GM18508 (cell line): ENCODE measurements around the gene PDE4B.
"Not testable (repeated sequence)": the region's sequence is repeated elsewhere in the genome, so short reads cannot be mapped to it uniquely, and the experiment has no call there.

Source experiments
- ATAC-seq: cut with Tn5 transposase; IDR thresholded peaks from one replicate; pipeline ENCODE4 v1.9.1; 2021; ENCODE audit warnings: moderate number of reproducible peaks; ENCODE audit not compliant: insufficient read depth, unreplicated experiment

PDE4B gene

GRCh38 chr1:65985393-65986066, 192.8 kb downstream of the PDE4B start:
- ATAC-seq: no peak

- no peak for ATAC-seq
Observed at GRCh38 chr1:65986146-65986545, 193.5 kb downstream of the PDE4B start.

GRCh38 chr1:65990161-65990560, 197.5 kb downstream of the PDE4B start:
- no peak for ATAC-seq

GRCh38 chr1:65991694-65992093, 199.0 kb downstream of the PDE4B start:
- no peak for ATAC-seq

- ATAC-seq: no peak
Observed at GRCh38 chr1:65992165-65992821, 199.6 kb downstream of the PDE4B start.

GRCh38 chr1:65992831-65993271, 200.2 kb downstream of the PDE4B start:
- no peak for ATAC-seq

GRCh38 chr1:65994223-65994622, 201.5 kb downstream of the PDE4B start:
- no peak for ATAC-seq

GRCh38 chr1:65995336-65995735, 202.6 kb downstream of the PDE4B start:
- ATAC-seq: no peak

- ATAC-seq: no peak
Observed at GRCh38 chr1:65995928-65996327, 203.2 kb downstream of the PDE4B start.

- ATAC-seq: no peak
Observed at GRCh38 chr1:65997693-65998092, 205.0 kb downstream of the PDE4B start.

GRCh38 chr1:65998763-65999583, 206.3 kb downstream of the PDE4B start:
- ATAC-seq: no peak

GRCh38 chr1:66000033-66000637, 207.4 kb downstream of the PDE4B start:
- ATAC-seq: no peak

GRCh38 chr1:66003690-66004089, 211.0 kb downstream of the PDE4B start:
- no peak for ATAC-seq

- ATAC-seq: not testable (repeated sequence)
Observed at GRCh38 chr1:66006534-66006933, 213.8 kb downstream of the PDE4B start.

GRCh38 chr1:66012106-66012784, 219.6 kb downstream of the PDE4B start:
- no peak for ATAC-seq

- no peak for ATAC-seq
Observed at GRCh38 chr1:66013371-66013770, 220.7 kb downstream of the PDE4B start.

- ATAC-seq: no peak
Observed at GRCh38 chr1:66022904-66023620, 230.4 kb downstream of the PDE4B start.

- ATAC-seq: no peak
Observed at GRCh38 chr1:66025188-66025587, 232.5 kb downstream of the PDE4B start.

- no peak for ATAC-seq
Observed at GRCh38 chr1:66028035-66028434, 235.3 kb downstream of the PDE4B start.

- ATAC-seq: no peak
Observed at GRCh38 chr1:66033781-66034180, 241.1 kb downstream of the PDE4B start.
